Measurements from ENCODE around the gene RAB9A. TPM values are rescaled to one million over a fixed set of nuclear protein-coding genes. Genes with fewer than 3 reads are reported as not detected.

The RAB9A gene
- total RNA-seq, 1 experiment from 2014 or later, result 26.3 TPM

Other genes with a start within 250 kb of the RAB9A start
- gene EGFL6, start 119.5 kb upstream of the RAB9A start, total RNA-seq (2021), result 0.89 to 0.96 TPM (median 0.89 TPM) in 3 replicates
- gene TCEANC, start 36.0 kb upstream of the RAB9A start, total RNA-seq (2021), result 2.0 to 3.1 TPM (median 2.6 TPM) in 3 replicates
- 10.2 to 13.9 TPM (median 10.7 TPM) in 3 replicates for gene TRAPPC2, start 45.5 kb downstream of the RAB9A start, total RNA-seq (2021)
- 22.8 to 25.1 TPM (median 23.4 TPM) in 3 replicates for gene OFD1, start 45.6 kb downstream of the RAB9A start, total RNA-seq (2021)
- 99.0 to 103 TPM (median 99.8 TPM) in 3 replicates for gene GPM6B, start 128.0 kb downstream of the RAB9A start, total RNA-seq (2021)